ENCODE measurements around the gene RYK. TPM values are rescaled to one million over a fixed set of nuclear protein-coding genes. Genes with fewer than 3 reads are reported as not detected.
"Not testable (repeated sequence)": the region's sequence is repeated elsewhere in the genome, so short reads cannot be mapped to it uniquely, and the experiment has no call there.

Gene RYK
- total RNA-seq, 4 donors from 2014 or later, result 20.2 to 91.1 (median 61.6) TPM

DNA sequence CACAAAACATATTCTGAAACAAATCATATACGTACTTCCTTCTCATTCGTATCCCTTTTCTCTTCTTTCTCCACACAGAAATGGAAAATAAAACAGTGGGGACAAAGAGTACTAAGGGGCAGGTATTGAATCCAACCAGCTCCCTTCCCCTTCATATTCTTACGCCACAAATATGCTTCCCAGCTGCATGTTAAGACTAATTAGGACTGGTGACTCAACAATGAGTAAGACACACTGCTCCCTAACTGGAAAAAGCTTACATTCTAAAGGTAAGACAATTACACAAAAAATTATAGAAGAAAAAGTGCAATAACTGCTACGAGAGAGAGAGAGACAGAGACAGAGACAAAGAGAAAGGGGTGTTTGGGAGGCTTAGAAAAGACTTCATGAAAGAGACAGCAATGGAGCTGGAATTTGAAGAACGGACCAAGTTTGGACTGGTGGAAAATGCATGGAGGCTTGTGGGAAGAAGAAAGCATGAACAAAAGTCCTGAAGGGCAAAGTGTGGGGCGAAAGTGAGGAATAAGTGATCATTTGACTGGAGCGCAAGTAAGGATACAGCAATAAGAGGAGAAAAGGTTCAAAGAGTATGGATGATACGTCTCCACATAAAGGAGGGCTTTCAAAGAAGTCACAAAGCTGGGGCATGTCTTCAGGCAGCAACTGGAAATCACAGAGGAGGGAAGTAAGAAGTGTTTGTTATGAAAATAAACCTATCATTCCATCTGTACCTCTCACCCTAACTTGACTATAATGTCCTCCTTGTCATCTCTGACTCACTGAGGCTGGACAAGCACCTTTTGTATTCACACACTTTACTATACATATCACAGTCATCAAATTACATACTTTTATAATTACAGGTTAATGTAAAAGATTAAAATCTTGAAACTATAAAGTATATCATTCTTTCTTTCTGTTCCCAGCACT lies 49.2 kb downstream of the RYK start:
- 94% methylated on average over 8 of the region's 8 CpGs for WGBS, 2 donors (ENCODE audit: low coverage in 1 of 2)
- TF ChIP-seq POLR2A (IDR thresholded peaks at IDR 0.05) (no peak), POLR2AphosphoS5 (IDR thresholded peaks at IDR 0.05) (no peak), CTCF (IDR thresholded peaks at IDR 0.05) (no peak), EP300 (IDR thresholded peaks at IDR 0.05; ENCODE audit: low read depth) (no peak)
- in situ Hi-C loops (cut with MboI; ENCODE audit: low pct_ligation_motif_present in 1 of 4, low pct_unique_long_range_greater_than_20kb in 1 of 4, low sequenced_read_pairs in 3 of 4), result loop anchor here in 2 of 4 donors (10.0 to 25.0 kb wide), 2 partner anchors 261 to 273 kb away; no protein-coding TSS in a partner anchor

DNA sequence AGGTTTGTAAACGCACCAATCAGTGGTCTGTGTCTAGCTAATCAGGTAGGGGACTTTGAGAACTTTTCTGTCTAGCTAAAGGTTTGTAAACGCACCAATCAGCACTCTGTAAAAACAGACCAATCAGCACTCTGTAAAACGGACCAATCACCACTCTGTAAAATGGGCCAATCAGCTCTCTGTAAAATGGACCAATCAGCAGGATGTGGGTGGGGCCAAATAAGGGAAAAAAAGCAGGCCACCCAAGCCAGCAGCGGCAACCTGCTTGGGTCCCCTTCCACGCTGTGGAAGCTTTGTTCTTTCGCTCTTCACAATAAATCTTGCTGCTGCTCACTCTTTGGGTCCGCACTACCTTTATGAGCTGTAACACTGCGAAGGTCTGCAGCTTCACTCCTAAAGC lies 50.8 kb downstream of the RYK start:
- 92 to 96% methylated on average over 2 to 8 of the region's 8 CpGs for WGBS, 2 donors (ENCODE audit: low coverage in 1 of 2)
- in situ Hi-C loops (cut with MboI; ENCODE audit: low pct_ligation_motif_present in 1 of 4, low pct_unique_long_range_greater_than_20kb in 1 of 4, low sequenced_read_pairs in 3 of 4), result loop anchor here in 2 of 4 donors (10.0 to 25.0 kb wide), 2 partner anchors 262 to 275 kb away; no protein-coding TSS in a partner anchor
- H3K27ac ChIP-seq; H3K4me1 ChIP-seq; H3K27me3 ChIP-seq; intact Hi-C loops (cut with DNase I; ENCODE audit: low total_unique reads); H3K4me3 ChIP-seq; H3K9me3 ChIP-seq; DNase-seq: not testable (repeated sequence)
- H3K36me3 ChIP-seq, result peaks cover 0 to 12% (median 3%) of the 10 kb centered on the region in 4 donors

More for the DNA sequence above, 49.2 kb downstream of the RYK start:
- no peak for DNase-seq
- no peak overlapping the region for H3K4me3 ChIP-seq
- H3K4me1 ChIP-seq, result no peaks in the 10 kb centered on the region
- no peaks in the 10 kb centered on the region for H3K27me3 ChIP-seq
- peaks cover 0 to 12% (median 3%) of the 10 kb centered on the region in 4 donors for H3K36me3 ChIP-seq
- no peaks in the 10 kb centered on the region for H3K9me3 ChIP-seq
- intact Hi-C loops (cut with DNase I; ENCODE audit: low total_unique reads), result no loop called here
- no peak overlapping the region for H3K27ac ChIP-seq

GRCh38 chr3:134199240-134199639 lies 51.4 kb downstream of the RYK start:
- intact Hi-C loops (cut with DNase I; ENCODE audit: low total_unique reads), result no loop called here
- in situ Hi-C loops (cut with MboI; ENCODE audit: low pct_ligation_motif_present in 1 of 4, low pct_unique_long_range_greater_than_20kb in 1 of 4, low sequenced_read_pairs in 3 of 4), result no loop called here
- peaks cover 0 to 12% (median 3%) of the 10 kb centered on the region in 4 donors for H3K36me3 ChIP-seq

GRCh38 chr3:134198414-134198813 lies 52.2 kb downstream of the RYK start:
- H3K27me3 ChIP-seq, result no peaks in the 10 kb centered on the region
- no peaks in the 10 kb centered on the region for H3K9me3 ChIP-seq
- H3K4me3 ChIP-seq, result no peak overlapping the region
- WGBS, 2 donors (ENCODE audit: low coverage in 1 of 2), result 89 to 91% methylated on average over 2 of the region's 2 CpGs
- DNase-seq, result no peak
- intact Hi-C loops (cut with DNase I; ENCODE audit: low total_unique reads), result no loop called here
- no peaks in the 10 kb centered on the region for H3K4me1 ChIP-seq
- H3K36me3 ChIP-seq, result peaks cover 0 to 16% (median 3%) of the 10 kb centered on the region in 4 donors
- TF ChIP-seq POLR2AphosphoS5 (IDR thresholded peaks at IDR 0.05), result no peak
- TF ChIP-seq EP300 (IDR thresholded peaks at IDR 0.05; ENCODE audit: low read depth), result no peak
- no peak for TF ChIP-seq POLR2A (IDR thresholded peaks at IDR 0.05)
- no peak for TF ChIP-seq CTCF (IDR thresholded peaks at IDR 0.05)
- H3K27ac ChIP-seq, result no peak overlapping the region
- in situ Hi-C loops (cut with MboI; ENCODE audit: low pct_ligation_motif_present in 1 of 4, low pct_unique_long_range_greater_than_20kb in 1 of 4, low sequenced_read_pairs in 3 of 4), result no loop called here

More at GRCh38 chr3:134199240-134199639, 51.4 kb downstream of the RYK start:
- no peak for DNase-seq
- H3K4me3 ChIP-seq, result no peak overlapping the region
- H3K27ac ChIP-seq, result no peak overlapping the region
- no peaks in the 10 kb centered on the region for H3K4me1 ChIP-seq
- no peaks in the 10 kb centered on the region for H3K27me3 ChIP-seq
- 83 to 100% methylated on average over 1 to 3 of the region's 3 CpGs for WGBS, 2 donors (ENCODE audit: low coverage in 1 of 2)
- no peak for TF ChIP-seq POLR2A (IDR thresholded peaks at IDR 0.05)
- no peak for TF ChIP-seq POLR2AphosphoS5 (IDR thresholded peaks at IDR 0.05)
- no peak for TF ChIP-seq EP300 (IDR thresholded peaks at IDR 0.05; ENCODE audit: low read depth)
- no peak for TF ChIP-seq CTCF (IDR thresholded peaks at IDR 0.05)
- no peaks in the 10 kb centered on the region for H3K9me3 ChIP-seq
